HepG2 (cell line): Measurements from ENCODE around the gene METTL13. TPM values are rescaled to one million over a fixed set of nuclear protein-coding genes. Genes with fewer than 3 reads are reported as not detected.

Source experiments
- CBX5 ChIP-seq: sonication (generic); formaldehyde crosslinking; IDR thresholded peaks from 2 replicates; pipeline ENCODE4 v1.4.0; 2020; ENCODE audit warnings: missing genetic modification reagents, borderline replicate concordance
- FOXK1 ChIP-seq: sonication (generic); formaldehyde crosslinking; IDR thresholded peaks from 2 replicates; pipeline ENCODE4 v1.4.0; 2020; ENCODE audit warnings: low read depth, missing genetic modification reagents, borderline replicate concordance
- HES4 ChIP-seq: sonication (generic); formaldehyde crosslinking; IDR thresholded peaks from 2 replicates; pipeline ENCODE4 v1.9.0; 2021; ENCODE audit warnings: mild to moderate bottlenecking, missing genetic modification reagents, borderline replicate concordance
- KDM5A ChIP-seq: fragments of 200-600 bp; sonication (generic); IDR thresholded peaks from 2 replicates; pipeline ENCODE4 v1.7.0; 2018; ENCODE audit warnings: antibody characterized with exemption, mild to moderate bottlenecking, low read length, borderline replicate concordance
- LCORL ChIP-seq, 2 experiments: fragments of 450-650 bp in 1 of 2; sonication (generic) in 1 of 2; formaldehyde crosslinking in 1 of 2; IDR thresholded peaks; 2 replicates each; pipeline versions ENCODE4 v1.5.0 to v1.6.1; 2017 to 2020; ENCODE audit warnings: antibody characterized with exemption in 1 of 2, missing genetic modification reagents in 1 of 2
- MEIS2 ChIP-seq: sonication (generic); formaldehyde crosslinking; IDR thresholded peaks from 2 replicates; pipeline ENCODE4 v1.9.0; 2021; ENCODE audit warnings: mild to moderate bottlenecking, missing genetic modification reagents
- SNAI1 ChIP-seq: sonication (generic); formaldehyde crosslinking; IDR thresholded peaks from 2 replicates; pipeline ENCODE4 v1.5.0; 2020; ENCODE audit warnings: mild to moderate bottlenecking, missing genetic modification reagents, borderline replicate concordance
- ZBTB1 ChIP-seq: sonication (generic); formaldehyde crosslinking; IDR thresholded peaks from 2 replicates; pipeline ENCODE4 v1.4.0; 2020; ENCODE audit warnings: missing genetic modification reagents, borderline replicate concordance
- ZBTB21 ChIP-seq: sonication (generic); formaldehyde crosslinking; IDR thresholded peaks from 2 replicates; pipeline ENCODE4 v1.4.0; 2020; ENCODE audit warnings: missing genetic modification reagents
- ZNF678 ChIP-seq: sonication (generic); formaldehyde crosslinking; IDR thresholded peaks from 2 replicates; pipeline ENCODE4 v1.4.0; 2020; ENCODE audit warnings: mild to moderate bottlenecking, missing genetic modification reagents
- ZNF749 ChIP-seq: sonication (generic); formaldehyde crosslinking; IDR thresholded peaks from 2 replicates; pipeline ENCODE4 v1.8.0; 2022; ENCODE audit warnings: mild to moderate bottlenecking, missing genetic modification reagents, moderate library complexity, borderline replicate concordance
- polyA plus RNA-seq, 8 experiments: library from polyadenylated mRNA; depleted of rRNA in 3 of 8; stranded (reverse) in 7 of 8; unstranded in 1 of 8; fragments of >200 nt; fragmentation: Illumina TruSeq in 4 of 8; extraction: Trizol in 4 of 8; gene quantifications; 2 replicates each; pipeline versions ENCODE4 v1.2.1 to v1.2.3, GENCODE V29; 2011 to 2016; ENCODE audit warnings: low read depth in 4 of 8, missing spikeins in 1 of 8, mixed read lengths in 1 of 8; ENCODE audit not compliant: insufficient read depth in 1 of 8
- total RNA-seq, 5 experiments: library from RNA; depleted of rRNA; stranded (reverse); fragments of >200 nt; fragmentation: Illumina TruSeq; extraction: Trizol; gene quantifications; 2 replicates each; pipeline ENCODE4 v1.2.3, GENCODE V29; 2016; ENCODE audit warnings: low read depth in 1 of 5
- TF ChIP-seq, protein P1 (sequence below): sonication (generic); formaldehyde crosslinking; IDR thresholded peaks from 2 replicates; pipeline ENCODE4 v1.9.0; 2021; ENCODE audit warnings: mild to moderate bottlenecking, missing genetic modification reagents
- TF ChIP-seq, protein P2 (sequence below): sonication (generic); formaldehyde crosslinking; IDR thresholded peaks from 2 replicates; pipeline ENCODE4 v1.5.0; 2020; ENCODE audit warnings: missing genetic modification reagents
- TF ChIP-seq, protein P3 (sequence below): sonication (generic); formaldehyde crosslinking; IDR thresholded peaks from 2 replicates; pipeline ENCODE4 v1.4.0; 2020; ENCODE audit warnings: missing genetic modification reagents

The METTL13 gene
- total and polyA plus RNA-seq, 2 of the 13 experiments (the other 11 are each of a cell fraction or from before 2014, with no cell fraction given): 18.6 to 22.8 TPM

DNA sequence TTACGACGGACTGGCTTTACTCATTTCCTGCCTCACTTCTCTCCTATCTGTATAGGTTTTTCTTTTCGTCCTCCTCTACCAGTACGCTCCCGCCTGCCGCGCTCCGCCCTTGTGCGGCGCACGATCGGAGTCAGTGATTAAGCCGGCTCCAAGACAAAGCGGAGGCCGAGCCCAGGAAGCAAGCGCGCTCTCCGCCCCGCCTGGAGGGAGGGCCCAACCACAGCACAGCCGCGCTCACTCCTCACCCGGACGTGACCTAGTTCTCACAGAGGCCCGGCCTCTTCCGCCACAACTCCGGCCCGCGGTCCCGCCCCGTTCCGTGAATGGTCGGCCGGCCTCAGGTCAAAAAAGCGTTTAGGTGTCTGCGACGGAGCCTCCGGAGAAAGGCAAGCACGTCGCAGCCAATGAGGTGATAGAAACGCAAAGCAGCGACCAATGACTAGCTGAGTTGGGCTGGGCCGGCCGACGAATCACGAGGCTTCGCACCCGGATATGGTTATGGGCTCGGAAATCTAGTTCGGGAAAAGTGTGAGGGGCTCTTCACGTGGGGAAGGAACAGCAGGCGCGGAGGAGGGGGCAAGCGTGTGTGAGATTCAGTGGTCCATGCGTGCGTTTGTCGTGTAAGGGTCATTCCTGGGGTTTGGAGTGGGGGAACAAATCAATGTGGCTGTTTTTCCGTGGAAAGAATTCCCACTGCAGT lies at the start of gene METTL13 (continued):
- TF ChIP-seq, protein P1, sequence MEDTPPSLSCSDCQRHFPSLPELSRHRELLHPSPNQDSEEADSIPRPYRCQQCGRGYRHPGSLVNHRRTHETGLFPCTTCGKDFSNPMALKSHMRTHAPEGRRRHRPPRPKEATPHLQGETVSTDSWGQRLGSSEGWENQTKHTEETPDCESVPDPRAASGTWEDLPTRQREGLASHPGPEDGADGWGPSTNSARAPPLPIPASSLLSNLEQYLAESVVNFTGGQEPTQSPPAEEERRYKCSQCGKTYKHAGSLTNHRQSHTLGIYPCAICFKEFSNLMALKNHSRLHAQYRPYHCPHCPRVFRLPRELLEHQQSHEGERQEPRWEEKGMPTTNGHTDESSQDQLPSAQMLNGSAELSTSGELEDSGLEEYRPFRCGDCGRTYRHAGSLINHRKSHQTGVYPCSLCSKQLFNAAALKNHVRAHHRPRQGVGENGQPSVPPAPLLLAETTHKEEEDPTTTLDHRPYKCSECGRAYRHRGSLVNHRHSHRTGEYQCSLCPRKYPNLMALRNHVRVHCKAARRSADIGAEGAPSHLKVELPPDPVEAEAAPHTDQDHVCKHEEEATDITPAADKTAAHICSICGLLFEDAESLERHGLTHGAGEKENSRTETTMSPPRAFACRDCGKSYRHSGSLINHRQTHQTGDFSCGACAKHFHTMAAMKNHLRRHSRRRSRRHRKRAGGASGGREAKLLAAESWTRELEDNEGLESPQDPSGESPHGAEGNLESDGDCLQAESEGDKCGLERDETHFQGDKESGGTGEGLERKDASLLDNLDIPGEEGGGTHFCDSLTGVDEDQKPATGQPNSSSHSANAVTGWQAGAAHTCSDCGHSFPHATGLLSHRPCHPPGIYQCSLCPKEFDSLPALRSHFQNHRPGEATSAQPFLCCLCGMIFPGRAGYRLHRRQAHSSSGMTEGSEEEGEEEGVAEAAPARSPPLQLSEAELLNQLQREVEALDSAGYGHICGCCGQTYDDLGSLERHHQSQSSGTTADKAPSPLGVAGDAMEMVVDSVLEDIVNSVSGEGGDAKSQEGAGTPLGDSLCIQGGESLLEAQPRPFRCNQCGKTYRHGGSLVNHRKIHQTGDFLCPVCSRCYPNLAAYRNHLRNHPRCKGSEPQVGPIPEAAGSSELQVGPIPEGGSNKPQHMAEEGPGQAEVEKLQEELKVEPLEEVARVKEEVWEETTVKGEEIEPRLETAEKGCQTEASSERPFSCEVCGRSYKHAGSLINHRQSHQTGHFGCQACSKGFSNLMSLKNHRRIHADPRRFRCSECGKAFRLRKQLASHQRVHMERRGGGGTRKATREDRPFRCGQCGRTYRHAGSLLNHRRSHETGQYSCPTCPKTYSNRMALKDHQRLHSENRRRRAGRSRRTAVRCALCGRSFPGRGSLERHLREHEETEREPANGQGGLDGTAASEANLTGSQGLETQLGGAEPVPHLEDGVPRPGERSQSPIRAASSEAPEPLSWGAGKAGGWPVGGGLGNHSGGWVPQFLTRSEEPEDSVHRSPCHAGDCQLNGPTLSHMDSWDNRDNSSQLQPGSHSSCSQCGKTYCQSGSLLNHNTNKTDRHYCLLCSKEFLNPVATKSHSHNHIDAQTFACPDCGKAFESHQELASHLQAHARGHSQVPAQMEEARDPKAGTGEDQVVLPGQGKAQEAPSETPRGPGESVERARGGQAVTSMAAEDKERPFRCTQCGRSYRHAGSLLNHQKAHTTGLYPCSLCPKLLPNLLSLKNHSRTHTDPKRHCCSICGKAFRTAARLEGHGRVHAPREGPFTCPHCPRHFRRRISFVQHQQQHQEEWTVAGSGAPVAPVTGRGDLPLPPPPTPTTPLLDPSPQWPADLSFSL (CRISPR knock-in tag): no peak
- no peak for TF ChIP-seq ZBTB1 (CRISPR knock-in tag)
- TF ChIP-seq FOXK1: peak; percentile 81
- TF ChIP-seq ZNF749: no peak; the same call in 1 of the 2 replicates
- TF ChIP-seq, protein P2, sequence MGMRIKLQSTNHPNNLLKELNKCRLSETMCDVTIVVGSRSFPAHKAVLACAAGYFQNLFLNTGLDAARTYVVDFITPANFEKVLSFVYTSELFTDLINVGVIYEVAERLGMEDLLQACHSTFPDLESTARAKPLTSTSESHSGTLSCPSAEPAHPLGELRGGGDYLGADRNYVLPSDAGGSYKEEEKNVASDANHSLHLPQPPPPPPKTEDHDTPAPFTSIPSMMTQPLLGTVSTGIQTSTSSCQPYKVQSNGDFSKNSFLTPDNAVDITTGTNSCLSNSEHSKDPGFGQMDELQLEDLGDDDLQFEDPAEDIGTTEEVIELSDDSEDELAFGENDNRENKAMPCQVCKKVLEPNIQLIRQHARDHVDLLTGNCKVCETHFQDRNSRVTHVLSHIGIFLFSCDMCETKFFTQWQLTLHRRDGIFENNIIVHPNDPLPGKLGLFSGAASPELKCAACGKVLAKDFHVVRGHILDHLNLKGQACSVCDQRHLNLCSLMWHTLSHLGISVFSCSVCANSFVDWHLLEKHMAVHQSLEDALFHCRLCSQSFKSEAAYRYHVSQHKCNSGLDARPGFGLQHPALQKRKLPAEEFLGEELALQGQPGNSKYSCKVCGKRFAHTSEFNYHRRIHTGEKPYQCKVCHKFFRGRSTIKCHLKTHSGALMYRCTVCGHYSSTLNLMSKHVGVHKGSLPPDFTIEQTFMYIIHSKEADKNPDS (CRISPR knock-in tag): no peak
- peak; percentile 63; the same call in 1 of the 2 replicates for TF ChIP-seq KDM5A
- TF ChIP-seq, protein P3, sequence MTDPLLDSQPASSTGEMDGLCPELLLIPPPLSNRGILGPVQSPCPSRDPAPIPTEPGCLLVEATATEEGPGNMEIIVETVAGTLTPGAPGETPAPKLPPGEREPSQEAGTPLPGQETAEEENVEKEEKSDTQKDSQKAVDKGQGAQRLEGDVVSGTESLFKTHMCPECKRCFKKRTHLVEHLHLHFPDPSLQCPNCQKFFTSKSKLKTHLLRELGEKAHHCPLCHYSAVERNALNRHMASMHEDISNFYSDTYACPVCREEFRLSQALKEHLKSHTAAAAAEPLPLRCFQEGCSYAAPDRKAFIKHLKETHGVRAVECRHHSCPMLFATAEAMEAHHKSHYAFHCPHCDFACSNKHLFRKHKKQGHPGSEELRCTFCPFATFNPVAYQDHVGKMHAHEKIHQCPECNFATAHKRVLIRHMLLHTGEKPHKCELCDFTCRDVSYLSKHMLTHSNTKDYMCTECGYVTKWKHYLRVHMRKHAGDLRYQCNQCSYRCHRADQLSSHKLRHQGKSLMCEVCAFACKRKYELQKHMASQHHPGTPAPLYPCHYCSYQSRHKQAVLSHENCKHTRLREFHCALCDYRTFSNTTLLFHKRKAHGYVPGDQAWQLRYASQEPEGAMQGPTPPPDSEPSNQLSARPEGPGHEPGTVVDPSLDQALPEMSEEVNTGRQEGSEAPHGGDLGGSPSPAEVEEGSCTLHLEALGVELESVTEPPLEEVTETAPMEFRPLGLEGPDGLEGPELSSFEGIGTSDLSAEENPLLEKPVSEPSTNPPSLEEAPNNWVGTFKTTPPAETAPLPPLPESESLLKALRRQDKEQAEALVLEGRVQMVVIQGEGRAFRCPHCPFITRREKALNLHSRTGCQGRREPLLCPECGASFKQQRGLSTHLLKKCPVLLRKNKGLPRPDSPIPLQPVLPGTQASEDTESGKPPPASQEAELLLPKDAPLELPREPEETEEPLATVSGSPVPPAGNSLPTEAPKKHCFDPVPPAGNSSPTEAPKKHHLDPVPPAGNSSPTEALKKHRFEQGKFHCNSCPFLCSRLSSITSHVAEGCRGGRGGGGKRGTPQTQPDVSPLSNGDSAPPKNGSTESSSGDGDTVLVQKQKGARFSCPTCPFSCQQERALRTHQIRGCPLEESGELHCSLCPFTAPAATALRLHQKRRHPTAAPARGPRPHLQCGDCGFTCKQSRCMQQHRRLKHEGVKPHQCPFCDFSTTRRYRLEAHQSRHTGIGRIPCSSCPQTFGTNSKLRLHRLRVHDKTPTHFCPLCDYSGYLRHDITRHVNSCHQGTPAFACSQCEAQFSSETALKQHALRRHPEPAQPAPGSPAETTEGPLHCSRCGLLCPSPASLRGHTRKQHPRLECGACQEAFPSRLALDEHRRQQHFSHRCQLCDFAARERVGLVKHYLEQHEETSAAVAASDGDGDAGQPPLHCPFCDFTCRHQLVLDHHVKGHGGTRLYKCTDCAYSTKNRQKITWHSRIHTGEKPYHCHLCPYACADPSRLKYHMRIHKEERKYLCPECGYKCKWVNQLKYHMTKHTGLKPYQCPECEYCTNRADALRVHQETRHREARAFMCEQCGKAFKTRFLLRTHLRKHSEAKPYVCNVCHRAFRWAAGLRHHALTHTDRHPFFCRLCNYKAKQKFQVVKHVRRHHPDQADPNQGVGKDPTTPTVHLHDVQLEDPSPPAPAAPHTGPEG (CRISPR knock-in tag): no peak
- TF ChIP-seq MEIS2: no peak
- no peak for TF ChIP-seq SNAI1 (CRISPR knock-in tag)
- TF ChIP-seq ZNF678: no peak
- peak; percentile 66; the same call in 1 of the 2 replicates for TF ChIP-seq CBX5 (CRISPR knock-in tag)
- TF ChIP-seq LCORL (IDR thresholded peaks at IDR 0.05): no peak
- TF ChIP-seq LCORL (CRISPR knock-in tag; IDR thresholded peaks at IDR 0.05): no peak
- no peak for TF ChIP-seq ZBTB21 (CRISPR knock-in tag)
- 0 out of 2 replicates have a peak, but pooled peaks have one; percentile 31 for TF ChIP-seq HES4 (CRISPR knock-in tag)
